Astrocyte of the spinal cord (primary cell): ENCODE data around the gene KCNK17.
"Not testable (repeated sequence)": the region's sequence is repeated elsewhere in the genome, so short reads cannot be mapped to it uniquely, and the experiment has no call there.

Experiments
- DNase-seq: peaks from one replicate; pipeline ENCODE4 v3.0.0; 2011; ENCODE audit warnings: low read depth, low spot score
- H3K4me3 ChIP-seq: 2 replicates; pipeline ENCODE4 v1.5.1; 2011; ENCODE audit warnings: low read depth, mild to moderate bottlenecking, low read length, moderate library complexity
- CTCF ChIP-seq: IDR thresholded peaks from 2 replicates; pipeline ENCODE4 v1.5.1; 2012; ENCODE audit warnings: low read depth, mild to moderate bottlenecking, low read length, inconsistent platforms
- in situ Hi-C: cut with HindIII; loops from 2 replicates; pipeline ENCODE4 v1.10.0; 2017; ENCODE audit warnings: low sequenced_read_pairs

The KCNK17 gene

GRCh38 chr6:39287601-39288000 is 26.6 kb downstream of the KCNK17 start:
- DNase-seq: no peak
- no peak for TF ChIP-seq CTCF
- no peak overlapping the region for H3K4me3 ChIP-seq
- in situ Hi-C loops: no loop called here

GRCh38 chr6:39286596-39286995 is 27.6 kb downstream of the KCNK17 start:
- H3K4me3 ChIP-seq, in situ Hi-C loops, DNase-seq: not testable (repeated sequence)

GRCh38 chr6:39282774-39283173 is 31.4 kb downstream of the KCNK17 start:
- in situ Hi-C loops: no loop called here
- TF ChIP-seq CTCF: no peak
- no peak overlapping the region for H3K4me3 ChIP-seq
- no peak for DNase-seq

- no peak overlapping the region for H3K4me3 ChIP-seq
- in situ Hi-C loops: no loop called here
- TF ChIP-seq CTCF: no peak
- DNase-seq: no peak
These were observed 32.8 kb downstream of the KCNK17 start for GRCh38 chr6:39281312-39281980.

GRCh38 chr6:39280247-39280731 is 33.9 kb downstream of the KCNK17 start:
- in situ Hi-C loops: no loop called here
- DNase-seq: no peak
- no peak for TF ChIP-seq CTCF
- no peak overlapping the region for H3K4me3 ChIP-seq

GRCh38 chr6:39279539-39279938 is 34.7 kb downstream of the KCNK17 start:
- no peak for DNase-seq
- H3K4me3 ChIP-seq: no peak overlapping the region
- in situ Hi-C loops: no loop called here
- TF ChIP-seq CTCF: no peak

GRCh38 chr6:39276379-39276995 is 37.7 kb downstream of the KCNK17 start:
- TF ChIP-seq CTCF: no peak
- in situ Hi-C loops: no loop called here
- no peak for DNase-seq
- H3K4me3 ChIP-seq: no peak overlapping the region
